ENCODE data around the gene IPMK.

Gene IPMK

DNA sequence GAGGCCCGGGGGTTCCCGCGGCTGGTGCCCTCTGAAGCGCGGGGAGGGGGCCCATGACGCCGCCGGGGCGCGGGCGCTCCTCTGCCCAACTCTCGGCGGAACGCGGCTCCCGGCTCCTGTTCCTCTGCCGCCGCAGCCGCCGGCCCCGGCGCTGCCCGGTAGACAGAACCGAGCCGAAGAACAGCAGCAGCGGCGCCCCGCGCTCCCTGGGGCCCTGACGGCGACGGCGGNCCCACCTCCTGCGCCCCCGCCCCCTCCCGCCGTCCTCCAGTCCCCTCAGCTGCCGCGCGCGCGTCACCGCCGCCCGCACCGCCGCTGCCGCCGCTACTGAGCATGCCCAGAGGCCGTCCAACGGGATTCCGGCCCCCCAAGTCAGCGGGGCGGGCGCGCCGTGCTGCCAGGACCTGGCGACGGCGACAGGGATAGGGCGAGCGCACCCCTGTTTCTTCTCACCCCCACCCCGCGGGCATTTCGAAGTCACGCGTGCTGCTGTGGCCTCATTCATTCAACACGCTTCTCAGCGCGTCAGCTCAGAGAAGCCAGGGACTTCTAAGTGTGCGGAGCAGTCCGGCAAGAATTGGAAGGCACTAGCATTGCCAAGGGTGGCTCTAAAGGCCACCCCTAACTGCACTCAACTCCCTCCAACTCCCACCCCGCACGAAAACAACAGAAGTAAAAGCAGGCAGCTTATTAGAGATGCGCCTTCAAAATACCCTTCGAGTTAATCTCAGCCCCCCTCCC lies at the start of gene IPMK:
Gene IPMK (minus strand): TSS at position 182 of the 741 bp plus-strand sequence. CDS start 283 bp downstream, outside the sequence.
- peak; percentile 23 for DNase-seq

DNA sequence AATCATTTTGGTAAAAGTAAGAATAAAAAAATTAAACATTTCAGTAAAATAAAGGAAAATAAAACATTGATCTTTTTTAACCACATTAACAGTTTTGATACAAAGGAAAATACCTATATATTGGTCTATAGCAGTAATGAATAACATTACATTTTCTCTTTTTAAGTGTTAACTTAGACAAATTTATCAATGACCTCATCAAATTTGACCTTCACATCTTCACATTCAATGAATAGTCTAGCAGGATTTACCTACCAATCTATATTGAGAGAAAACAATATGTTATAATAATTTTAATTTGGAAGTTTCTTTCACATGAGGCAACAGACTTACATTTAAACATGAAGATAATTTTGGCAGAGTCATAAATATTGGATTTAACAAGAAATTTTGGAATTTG lies 49.2 kb upstream of the IPMK start:
- DNase-seq = no peak

DNA sequence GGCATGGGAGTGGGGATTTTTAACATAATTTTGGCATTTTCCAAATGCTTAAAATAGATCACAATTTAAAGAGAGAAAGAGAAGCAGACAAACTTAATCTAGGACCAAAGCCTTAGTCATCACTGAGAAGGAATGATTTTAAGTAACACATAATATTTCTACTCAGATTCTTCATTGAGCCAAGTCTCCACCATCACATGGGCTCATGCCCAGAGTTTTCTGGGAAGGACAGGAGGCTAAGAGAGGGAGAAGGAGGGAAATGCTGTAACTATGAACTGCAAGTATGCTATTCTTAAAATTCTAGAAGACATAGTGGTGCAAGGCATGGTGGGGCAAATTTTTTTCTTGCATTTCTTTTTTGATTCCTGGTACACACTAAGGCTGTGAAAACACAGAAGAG lies 43.3 kb upstream of the IPMK start:
- DNase-seq = no peak

DNA sequence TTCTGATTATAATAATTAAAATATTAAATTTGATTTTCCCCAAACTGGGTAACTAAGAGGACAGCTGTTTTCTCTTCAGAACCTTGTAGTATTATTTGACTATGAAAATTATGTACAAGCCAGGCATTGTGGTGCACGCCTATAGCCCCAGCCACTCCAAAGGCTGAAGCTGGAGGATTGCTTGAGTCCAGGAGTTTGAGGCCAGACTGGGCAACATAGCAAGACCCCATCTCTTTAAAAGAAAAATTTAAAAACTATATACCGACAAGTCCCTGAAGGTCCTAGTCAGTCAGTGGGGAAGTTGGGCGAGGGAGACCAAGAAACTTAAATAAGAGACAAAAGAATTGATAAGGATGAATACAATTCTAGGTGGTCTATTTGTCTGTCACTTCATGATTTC lies 40.0 kb upstream of the IPMK start:
- no peak for DNase-seq

DNA sequence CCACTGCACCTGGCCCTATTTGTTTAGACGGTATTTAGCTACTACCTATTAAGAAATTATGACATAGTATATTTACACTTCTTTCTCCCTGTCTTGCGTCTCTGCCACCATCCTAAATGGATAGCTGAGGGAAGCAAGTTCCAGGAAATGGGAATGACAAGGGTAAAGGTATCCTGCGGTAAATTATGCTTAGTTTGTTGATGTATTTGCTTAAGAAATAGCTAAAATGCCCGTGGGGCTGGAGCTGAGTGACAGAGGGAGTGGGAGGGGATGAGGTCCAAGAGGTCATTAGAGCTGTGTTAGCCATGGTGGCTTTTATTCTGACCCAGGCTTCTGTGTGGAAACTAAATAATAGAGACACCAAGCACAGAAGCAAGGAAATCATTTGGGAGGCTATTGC lies 38.1 kb upstream of the IPMK start:
- DNase-seq = no peak

DNA sequence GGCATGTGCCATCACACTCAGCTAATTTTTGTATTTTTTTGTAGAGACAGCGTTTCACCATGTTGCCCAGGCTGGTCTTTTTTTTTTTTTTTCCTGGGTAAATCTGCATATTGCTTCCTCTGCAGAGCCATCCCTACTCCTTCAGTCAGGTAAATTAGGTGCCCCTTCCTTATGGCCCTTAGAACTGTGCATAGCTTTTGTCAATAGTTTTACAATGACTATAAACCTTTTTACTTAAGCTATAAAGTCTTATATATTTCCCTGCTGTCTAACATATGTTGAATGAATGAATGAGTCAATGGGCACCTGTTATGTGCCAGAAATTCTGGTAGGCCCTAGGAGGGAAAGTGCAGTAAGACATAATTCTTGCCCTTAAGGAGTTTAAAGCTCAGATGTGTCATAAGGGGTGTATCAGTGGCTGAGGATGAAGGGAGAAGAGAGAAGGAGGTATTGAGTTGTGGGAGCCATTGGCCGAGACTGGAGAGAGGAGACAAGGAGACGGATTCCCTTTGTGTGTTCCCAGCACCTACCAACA lies 36.5 kb upstream of the IPMK start:
- no peak for DNase-seq

DNA sequence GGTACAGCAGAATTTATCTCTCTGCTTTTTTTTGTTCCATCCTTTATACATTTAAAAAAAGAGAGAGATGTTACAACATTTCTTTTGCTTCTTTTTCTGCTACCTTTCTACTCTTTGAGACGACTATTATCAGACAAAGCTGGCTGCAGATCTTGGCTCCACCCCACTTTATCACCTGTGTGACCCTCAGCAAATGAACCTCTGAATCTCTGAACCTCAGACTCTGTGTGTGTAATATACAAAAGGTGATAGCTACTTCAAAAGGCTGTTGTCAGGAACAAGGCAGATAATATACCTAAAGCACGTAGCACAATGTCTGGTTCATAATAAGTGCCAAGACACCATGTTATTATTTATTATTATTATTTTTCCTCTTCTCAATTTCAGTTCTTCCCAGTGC lies 34.6 kb upstream of the IPMK start:
- no peak for DNase-seq

DNA sequence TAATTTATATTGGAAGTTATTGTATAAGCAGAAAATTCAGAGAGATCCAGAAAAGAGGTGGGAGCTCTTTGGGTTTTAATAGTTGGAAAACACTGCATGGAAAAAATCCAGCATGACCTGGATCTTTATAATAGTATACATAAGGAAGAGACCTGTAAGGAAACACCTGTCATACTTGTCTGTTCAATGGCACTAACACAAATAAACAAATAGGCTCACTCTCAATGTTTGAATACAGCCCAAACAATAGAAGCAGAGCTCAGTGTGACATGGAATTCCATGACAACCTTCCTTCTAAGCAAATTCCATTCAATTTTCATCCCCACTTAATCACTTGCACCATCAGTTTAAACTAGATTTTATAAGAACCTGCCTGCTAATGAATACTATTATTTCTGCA lies 33.0 kb upstream of the IPMK start:
- no peak for DNase-seq

DNA sequence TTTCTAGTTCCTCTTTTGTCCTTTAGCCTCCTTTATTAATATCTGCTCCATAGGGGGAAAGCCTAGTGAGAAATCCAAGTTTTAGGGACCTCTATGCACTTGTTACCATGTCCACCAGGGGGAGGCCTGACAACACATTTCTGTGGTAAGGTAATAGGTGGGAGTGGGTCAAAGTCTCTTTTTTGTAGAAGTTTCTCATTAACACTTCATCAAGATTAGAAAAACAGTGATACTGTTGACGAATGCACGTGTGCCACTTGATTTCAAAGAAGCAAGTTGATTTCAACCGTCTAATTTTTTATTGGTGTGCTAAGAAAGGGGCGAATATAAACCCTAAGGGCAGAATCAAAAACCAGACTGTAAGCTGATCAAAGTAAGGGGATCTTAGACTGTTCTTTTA lies 31.9 kb upstream of the IPMK start:
- DNase-seq = peak; percentile 1

DNA sequence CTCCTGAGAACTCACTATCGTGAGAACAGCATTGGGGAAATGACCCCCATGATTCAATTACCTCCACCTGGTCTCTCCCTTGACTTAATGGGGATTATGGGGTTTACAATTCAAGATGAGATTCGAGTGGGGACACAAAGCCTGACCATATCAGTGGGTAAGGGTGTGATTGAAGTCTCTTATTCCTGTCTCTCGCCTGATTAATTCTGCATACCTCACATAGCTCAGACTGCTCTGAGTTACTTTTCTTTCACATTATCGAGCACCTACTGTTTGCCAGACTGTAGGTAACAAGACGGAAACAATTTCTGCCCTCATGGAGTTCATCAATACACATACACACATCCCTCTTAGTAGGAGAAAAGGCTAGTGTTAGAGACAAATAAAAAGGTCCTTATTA lies 26.3 kb upstream of the IPMK start:
- no peak for DNase-seq

DNA sequence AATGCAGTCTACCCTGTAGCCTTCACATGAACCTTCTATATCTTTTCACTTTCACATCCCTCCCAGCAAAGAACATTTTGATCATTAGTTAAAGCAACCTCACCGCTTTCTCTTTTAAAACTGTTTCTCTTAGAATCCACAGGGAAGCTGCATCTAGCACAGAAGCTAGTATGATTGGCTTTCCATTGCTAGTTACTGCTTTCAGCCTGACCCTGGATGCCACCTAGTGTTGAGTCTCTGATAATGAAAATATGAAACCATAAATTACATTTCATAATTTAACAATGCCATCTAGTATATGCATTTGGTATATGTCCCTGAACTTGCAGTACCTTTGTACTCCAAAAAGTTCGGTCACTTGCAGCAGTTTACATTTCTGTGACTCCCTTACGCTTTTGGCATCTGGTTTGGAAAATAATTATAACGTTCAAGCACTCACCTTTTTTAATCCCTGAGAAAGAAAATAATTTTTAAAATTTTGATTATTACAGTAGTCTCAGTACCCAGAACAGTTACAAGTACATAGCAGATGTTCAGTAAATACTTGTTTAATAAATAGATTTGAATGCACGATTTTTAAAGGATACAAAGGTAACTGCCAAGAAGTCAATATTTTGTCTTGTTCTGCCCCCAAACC lies 24.0 kb upstream of the IPMK start:
- peak; percentile 1 for DNase-seq

DNA sequence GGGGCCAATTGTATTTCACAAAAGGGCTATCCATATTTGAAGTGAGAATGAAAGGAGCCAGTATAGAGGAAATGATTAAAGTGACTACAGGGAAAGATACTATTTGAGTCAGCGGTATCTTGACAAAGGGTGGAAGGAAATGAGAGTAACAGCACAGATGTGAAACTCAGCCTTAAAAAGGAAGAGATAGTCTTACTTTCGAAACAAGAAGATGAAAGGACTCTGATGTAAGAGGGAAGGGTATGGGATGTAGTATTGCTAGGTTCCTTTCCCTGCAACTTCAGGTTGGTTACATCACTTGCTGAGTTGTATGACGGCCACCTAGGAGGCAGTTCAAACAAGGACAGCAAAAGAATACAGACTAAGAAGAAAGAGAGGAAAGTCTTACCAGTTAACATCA lies 14.9 kb upstream of the IPMK start:
- no peak for DNase-seq

DNA sequence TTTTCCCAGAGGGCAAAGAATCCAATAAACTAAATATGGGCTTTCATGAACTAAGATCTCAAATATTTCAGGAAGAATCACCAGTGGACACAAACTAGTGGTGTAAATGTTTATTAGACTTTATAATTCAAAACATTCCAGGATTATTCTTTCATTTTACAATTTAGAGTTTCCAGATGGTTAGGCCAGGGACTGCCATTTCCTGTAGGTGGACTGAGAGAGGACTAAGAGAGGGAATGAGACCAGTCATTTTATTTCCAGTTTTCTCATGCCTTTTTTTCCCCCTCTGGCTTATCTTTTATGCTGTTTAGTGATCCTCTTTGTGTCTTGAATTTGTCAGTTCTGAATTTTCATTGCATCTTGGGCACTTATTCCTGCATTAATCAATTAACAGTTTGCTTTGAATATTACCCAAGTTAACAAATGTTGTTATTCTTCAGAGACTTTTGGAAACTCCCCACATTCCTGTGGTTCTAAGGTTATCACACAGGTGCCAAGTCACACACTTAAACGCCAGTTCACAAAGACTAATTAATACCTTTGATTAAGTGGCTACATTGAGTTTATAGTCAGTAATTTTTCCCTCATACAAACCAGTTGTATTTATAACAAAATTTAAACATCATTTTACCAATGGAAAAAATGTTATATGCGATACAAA lies 13.5 kb upstream of the IPMK start:
- DNase-seq = no peak

DNA sequence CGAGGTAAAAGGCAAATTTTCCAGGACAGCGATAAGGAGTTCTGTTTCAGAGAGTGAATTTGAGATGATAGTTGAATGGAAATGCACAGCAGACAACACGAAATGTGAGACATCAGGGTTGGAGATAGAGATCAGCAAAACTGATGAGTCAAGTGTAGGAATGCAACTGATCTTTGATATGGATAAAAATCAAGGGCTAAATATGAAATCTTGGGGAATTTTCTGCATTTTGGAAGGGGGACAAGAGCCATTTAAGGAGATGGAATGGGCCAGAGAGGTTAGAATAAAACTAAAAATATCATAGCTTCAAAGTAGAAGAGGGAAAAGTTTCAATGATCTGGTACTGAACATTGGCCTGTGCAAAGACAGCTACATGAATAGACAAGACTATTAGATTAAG lies 12.8 kb upstream of the IPMK start:
- DNase-seq = no peak

DNA sequence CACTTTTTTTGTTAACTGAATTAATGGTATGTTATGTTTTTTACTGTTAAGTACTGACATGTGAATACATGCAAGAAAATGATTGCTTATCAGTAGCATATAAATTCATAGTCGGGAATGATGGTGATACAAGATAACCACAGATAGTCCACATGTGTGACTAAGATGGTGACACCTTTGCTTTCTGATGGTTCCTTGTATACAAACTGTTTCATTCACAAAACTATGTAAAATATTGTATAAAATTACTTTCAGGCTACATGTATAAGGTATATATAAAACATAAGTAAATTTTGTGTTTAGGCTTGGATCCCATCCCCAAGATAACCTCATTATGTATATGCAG lies 11.2 kb upstream of the IPMK start:
- DNase-seq = no peak

DNA sequence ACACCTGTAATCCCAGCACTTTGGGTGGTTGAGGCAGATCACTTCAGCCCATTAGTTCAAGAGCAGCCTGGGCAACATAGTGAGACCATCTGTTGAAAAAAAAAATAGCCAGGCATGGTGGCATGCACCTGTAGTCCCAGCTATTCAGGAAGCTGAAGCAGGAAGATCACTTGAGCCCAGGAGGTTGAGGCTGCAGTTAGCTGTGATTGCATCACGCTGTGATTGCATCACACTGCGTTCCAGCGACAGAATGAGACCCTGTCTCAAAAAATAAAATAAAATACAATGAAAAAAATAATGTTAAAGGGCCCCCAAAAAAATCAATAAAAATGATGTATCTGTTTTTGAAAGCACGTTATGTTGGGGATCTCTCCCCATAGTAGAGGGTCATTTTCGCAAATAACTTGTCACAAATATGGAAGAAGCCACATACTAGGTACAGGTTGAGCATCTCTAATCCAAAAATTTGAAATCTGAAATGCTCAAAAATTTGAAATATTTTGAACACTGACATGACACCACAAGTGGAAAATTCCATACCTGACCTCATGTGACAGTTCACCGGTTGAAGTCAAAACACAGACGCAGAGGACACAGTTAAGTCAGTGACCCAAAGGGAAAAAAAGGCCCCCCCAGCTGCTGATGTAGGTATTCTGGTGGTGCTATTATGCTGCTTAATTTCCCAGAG lies 10.7 kb upstream of the IPMK start:
- no peak for DNase-seq

DNA sequence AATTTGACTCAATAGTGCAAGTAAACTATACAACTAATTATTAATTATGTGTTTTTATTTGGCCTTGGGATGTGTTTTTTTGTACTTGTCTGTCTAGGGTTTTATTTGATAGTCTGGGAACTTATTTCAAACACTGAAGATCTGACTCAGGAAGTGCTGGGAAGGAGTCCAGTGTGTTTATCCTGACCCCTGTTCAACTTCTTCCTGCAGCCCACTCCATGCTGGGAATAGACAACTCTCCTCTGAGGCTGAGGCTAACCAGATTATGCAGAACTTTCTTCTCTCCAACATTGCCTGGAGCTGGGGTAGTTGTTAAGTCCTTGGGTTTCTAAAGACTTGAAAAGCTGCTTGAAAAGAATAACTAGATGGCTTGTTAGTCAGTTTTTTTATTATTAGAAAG lies 8.2 kb upstream of the IPMK start:
- no peak for DNase-seq

DNA sequence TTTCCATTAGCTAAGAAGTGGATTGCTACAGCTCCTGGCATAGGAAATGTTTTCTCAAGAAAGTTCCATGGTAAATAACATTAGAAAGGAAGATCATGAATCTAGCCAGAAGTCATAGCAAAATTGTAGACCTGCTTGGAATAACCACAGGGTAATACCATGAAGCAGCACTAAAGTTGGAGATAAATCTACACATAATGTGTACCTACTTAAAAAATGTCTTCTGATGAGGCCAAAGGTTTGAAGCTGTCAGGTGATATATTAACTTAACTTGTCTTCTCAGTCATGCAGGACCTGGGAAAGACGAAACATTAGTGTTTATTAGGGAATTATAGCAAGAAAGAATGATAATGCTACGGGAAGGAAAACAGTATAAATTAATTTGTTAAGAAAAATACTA lies 7.6 kb upstream of the IPMK start:
- DNase-seq = no peak

DNA sequence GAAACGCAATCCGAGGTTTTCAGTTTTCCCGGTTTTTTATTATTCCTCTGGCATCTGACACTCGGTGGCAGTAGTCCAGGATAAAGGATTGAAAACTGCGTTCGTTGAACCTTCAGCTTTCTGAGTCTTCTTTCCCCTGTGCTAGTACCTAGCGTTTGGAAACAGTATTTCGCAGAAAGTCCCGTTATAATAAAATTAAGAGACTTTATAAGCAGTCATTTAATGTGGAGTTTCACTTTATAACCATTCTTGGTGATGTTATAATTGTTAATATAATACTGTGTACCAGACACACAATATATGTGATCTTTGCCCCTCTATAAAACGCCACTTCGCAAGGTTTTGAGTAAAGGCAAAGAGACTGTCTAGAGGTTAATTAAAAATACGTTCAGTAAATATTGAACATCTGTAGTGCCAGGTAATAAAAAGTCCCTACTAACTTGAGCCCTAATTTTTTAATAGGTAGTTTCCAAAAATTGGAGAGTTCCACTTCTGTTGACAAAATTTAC lies 2.1 kb upstream of the IPMK start:
- no peak for DNase-seq

DNA sequence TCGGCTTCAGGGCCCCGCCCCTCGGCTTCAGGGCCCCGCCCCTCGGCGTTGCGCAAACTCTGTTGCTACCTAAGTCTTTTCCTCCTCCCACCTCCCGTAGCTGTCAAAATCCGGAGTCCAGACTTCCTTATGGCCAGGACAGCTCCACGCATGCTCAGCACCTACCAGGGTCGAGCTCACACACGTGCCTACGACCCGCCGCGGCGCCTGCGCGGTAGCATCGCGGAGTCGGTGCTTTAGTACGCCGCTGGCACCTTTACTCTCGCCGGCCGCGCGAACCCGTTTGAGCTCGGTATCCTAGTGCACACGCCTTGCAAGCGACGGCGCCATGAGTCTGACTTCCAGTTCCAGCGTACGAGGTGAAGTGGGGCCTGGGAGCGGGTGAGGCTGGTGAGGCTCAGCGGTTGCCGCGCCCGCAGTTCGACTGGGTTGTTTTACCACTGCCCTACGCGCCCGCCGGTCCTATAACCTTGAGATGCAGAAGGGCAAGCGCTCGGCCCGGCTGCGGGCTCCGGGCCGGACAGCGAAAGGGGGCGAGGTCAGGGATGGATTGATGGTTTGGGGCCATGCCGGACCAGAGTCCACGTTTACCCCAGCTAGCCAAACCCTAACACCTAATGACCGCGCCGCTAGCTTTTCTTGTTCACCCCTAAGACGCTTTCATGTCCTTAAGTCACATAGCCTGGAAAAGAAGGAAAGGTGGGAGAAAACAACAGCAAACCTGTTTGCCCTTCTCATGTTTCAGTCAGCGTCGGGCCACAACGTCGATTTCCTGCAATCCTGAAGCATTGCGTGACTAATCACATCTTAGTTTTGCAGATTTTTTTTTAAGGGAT lies 1.5 kb upstream of the IPMK start, which contains the start of gene CISD1:
Gene CISD1 (plus strand): TSS at position 217 of the 836 bp plus-strand sequence. CDS start 112 bp downstream, at position 329.
- DNase-seq = peak; percentile 63

DNA sequence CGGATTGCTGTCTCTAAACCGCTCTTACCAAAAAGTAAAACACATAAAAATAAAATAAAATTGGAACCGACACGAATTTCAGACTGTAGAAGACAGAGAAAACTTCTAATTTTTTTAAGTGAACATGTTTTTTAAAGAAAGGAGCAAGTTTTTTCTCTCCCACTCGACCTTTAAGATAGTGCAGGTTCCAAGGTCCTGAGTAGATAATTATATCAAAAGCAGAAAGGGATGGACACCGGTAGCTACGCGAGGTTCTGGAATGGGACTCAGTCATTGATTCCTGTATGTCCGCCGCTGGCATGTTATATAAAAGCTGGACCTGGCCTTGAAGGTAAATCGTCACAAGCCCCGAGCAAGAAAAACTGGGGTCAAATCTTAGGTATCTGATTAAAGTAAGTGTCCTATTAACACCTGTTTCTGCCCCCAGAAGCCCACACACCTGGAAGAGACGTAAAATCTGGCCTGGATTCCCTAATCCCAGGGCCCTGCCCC lies 806 bp upstream of the IPMK start:
- DNase-seq = no peak

All from SHP77 treated with DMSO at 0.1 percent for 48 hours (cell line).